Activated effector memory CD4-positive, alpha-beta T cell treated with anti-CD3 and anti-CD28 coated beads, Interleukin-2, amount 50 U/mL, for 16 hours (primary cell): ENCODE measurements around the gene IGLON5.

Experiments used
- DNase-seq: peaks from one replicate; pipeline ENCODE4 v3.0.0-alpha.2; 2020

The IGLON5 gene

DNA sequence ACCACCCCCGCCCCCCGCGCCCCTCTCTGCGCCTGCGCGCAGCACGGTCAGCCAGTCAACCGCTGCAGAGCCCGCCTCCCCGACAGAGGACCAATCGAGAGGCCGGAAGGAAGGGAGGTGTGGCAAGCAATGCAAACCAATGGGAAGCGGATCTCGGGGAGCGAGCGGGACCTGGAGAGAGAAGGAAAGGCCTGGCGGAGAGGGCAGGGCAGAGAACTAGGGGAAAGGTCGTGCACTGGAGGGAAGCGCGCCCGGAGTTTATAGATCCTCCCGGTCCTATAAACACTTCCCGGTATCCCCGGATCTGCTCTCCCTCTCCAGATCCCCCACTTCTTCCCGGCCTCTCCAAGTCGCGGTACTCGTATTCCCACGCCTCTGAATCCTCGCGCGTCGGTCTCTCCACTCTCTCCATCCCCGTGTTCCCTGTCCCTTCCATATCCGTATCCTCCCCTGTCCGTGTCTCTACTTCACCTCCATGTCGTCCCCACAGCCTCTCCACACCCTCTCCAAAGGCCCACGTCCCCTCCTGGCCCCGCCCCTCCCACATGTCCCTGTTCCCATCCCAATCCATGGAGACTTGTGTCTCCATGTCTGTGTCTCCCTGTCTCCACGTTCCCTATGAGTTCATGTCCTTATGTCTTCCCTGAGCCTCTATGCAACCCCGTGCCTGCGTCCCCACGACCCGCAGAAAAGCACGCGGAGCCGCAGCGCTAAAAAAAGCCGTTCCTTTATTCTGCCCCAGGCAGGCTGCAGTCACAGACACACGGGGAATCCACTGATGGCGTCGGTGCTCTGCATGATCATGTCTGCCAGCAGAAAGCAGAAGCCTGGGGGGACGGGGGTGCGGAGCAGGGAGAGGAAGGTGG lies 55.2 kb downstream of the IGLON5 start:
- DNase-seq: peak; percentile 97

DNA sequence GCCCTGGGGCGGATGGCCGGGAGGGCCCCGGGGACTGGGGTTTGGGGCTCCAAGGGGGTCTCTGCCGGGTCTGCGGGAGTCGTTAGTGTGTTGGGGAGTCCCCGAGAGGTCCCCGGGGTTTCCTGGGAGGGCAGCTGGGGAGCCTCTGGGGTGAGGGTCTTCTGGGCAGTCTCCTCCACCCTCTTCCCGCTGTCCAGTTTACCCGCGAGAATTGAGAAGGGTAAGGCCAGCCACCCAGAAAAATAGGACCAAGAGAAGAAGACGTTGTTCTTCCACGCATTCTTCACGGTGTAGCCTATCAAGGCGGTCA lies 55.8 kb downstream of the IGLON5 start:
- DNase-seq: peak; percentile 73

DNA sequence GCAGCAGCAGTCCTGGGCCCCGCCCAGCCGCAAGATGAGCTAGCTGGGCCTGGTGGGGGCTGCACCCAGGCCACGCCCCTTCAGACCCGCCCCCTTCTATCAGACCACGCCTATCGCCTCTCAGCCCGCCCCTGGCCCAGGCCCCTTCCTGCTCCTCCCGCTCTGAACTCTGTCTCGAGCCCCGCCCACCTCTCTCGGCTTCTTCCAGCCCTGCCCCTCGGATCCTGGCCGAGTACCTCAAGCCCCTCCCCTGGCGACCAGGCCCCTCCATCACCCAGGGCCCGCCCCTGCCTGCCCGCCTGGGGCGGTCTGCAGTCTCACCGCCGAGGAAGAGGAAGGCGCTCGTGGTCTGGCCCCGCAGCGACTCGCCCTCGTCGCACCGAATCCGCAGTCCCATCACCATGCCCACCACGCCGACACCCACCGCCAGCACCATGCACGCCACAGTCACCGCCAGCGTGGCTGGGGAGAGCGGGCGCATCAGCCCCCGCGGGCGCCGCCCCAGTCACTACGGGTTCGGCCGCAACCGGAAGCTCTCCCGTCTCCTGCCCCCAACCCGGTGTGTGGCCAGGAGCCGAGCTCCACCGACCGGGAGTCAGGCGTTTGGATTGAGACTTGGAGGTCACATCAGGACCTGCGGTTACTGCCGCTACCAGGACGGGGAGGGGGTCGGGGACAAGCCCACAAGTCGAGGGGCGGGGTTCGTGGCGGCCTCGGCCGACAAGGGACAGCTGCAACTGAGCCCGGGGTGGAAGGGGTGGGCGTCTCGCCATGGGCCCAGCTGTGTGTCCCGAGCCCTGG lies 56.3 kb downstream of the IGLON5 start:
- peak; percentile 98 for DNase-seq

DNA sequence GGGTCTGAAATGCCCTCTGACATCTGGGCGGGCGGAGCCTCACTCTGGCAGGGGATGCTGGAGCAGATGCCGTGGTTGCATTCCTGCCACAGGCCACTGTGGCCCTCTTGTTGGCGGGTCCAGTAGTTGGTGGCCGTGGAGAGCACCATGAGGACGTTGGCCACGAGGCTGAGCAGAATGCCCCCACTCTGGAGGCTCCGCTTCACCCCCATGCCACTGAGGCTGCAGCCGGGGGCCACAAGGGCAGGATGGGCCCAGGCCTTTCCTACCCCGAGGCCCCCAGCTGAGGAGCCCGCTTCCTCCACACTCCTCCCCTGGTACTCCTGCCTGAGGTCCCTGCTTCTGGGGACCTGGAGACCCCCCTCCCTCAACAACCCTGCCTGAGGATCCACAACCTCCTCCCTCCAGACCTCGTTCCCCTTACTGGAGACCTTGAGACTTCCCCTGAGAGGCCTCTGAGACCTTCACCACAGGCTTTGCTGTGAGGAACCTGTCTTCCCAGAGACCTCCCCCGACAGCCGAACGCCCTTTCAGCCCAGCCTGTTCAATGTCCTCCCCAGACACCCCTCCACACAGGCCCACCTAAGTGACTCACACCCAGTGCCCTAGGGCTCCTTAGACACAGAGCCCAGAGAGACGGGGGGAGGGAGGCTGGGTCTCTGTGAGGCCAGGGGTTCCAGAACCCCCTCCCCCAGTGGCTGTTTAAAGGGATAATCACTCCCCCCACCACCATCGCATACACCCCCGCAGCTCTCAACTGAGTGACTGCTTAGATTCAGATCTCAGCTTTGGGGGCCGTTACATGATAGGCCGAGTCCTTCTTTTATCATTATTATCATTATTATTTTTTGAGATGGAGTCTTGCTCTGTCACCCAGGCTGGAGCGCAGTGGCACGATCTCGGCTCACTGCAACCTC lies 57.2 kb downstream of the IGLON5 start, which contains the start of gene CLDND2:
Gene CLDND2, minus strand, starts transcription at position 638 of the 917 bp plus-strand sequence. Its CDS starts 426 bp downstream, at position 212.
- no peak for DNase-seq

DNA sequence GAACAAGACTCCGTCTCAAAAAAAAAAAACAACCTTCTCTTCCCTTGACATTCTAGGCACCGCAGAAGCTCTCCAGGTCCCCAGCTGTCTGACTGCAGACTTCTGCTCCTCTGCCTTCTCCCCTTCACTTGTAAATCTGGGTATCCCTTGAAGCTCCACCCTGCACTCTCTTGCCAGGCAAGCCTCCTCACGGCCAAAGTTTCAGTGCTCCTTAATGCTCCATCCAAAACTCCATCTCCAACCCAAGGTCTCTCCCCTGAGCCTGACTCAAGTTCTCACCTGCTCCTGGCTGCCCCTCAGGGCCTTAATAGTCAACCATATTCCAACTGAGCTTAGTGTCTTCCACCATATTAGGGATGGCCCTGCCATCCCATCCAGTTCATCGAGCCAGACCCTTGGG lies 58.8 kb downstream of the IGLON5 start:
- DNase-seq: no peak

DNA sequence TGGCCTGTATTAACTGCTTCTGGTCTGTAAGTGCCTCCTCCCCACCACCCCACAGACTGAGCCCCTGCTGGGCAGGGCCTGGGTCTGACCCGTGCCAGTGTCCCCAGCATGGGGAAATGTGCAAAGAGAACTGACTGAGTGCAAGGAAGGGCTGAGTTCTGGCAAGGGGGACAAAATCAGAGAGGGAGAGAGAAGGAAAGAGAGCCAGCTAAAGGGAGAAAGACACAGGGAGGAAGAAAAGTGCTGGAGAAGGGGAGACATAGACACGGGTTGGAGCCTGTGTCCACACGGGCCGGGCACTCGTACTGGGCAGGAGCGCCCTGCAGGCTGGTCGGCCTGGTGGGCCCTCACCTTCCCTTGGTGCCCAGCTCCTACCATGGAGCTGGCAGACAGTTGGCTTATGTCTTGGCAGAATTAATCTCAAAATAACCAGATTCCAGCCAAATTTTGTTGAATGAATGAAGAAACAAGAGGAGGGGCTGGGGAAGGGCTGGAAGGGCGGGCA lies 59.8 kb downstream of the IGLON5 start:
- no peak for DNase-seq

DNA sequence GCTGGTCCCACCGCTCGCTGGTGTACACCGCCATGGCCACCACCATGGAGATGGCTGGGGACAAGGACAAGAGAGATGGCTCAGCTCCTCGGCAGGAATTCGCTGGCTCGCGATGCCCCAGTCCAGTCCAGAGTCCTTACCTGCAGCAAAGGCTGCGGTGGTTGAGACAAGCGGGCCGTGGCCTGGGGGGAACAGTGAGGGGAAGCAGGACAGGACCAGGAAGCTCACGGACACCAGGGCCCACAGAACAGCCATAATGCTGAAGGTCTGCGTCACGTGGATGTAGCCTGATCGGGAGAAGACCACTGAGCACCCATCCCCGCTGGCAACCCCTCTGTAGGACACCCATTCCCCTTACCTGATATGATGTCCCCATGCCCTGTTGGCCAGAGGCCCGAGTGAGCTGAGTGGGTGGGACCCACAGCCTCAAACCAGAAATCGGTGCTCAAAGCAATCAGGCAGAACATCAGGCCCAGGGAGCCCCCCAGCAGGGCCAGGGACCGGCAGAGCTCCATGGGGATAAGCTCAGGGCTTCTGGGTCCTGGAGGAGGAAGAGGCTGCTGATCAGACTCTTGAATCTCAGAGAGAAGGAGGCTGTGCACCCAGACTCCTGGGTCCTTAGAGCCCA lies 60.7 kb downstream of the IGLON5 start:
- DNase-seq: no peak

DNA sequence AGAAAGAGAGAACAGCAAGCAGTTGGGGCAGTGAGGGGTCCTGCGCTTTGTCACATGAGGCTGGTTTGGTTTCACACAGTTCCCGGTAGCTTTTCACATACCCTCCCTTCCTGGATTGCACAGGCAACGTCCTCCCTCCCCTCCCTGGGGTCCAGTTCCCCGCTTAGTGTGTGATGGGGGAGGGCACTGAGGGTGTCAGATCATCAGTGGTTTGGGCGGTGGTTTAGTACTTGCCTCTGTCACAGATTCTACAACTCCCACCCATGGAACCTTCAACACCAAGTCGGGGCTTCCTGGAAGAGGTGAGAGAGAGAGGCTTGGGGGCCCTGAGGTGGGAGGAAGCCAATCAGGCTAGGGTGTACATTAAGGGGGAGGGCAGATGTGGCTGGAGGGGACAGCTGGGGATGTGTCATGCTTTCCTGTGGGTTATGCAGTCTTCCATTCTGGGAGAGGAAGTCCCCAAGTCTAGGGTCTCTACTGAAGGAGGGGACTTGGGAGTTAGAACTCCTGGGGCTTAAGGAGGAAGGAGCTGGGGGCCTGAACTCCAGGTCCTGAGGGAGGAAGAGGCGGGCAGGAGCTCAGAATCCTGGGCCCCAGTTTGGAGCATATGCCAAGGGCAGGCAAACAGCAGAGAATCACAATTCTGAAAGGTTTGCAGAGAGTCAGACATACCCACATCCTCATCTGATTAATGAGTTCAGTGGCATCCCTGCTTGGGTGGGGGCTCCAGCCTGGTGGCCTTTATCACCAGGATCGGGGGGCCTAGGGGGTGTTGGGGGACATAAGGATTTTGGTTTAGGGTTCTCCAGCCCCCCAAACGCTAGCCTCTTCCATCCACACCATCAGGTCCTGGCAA lies 61.4 kb downstream of the IGLON5 start, which contains the start of gene NKG7:
Gene NKG7, minus strand, starts transcription at position 6 of the 856 bp plus-strand sequence. CDS start 119 bp downstream, outside the sequence.
- DNase-seq: peak; percentile 87

DNA sequence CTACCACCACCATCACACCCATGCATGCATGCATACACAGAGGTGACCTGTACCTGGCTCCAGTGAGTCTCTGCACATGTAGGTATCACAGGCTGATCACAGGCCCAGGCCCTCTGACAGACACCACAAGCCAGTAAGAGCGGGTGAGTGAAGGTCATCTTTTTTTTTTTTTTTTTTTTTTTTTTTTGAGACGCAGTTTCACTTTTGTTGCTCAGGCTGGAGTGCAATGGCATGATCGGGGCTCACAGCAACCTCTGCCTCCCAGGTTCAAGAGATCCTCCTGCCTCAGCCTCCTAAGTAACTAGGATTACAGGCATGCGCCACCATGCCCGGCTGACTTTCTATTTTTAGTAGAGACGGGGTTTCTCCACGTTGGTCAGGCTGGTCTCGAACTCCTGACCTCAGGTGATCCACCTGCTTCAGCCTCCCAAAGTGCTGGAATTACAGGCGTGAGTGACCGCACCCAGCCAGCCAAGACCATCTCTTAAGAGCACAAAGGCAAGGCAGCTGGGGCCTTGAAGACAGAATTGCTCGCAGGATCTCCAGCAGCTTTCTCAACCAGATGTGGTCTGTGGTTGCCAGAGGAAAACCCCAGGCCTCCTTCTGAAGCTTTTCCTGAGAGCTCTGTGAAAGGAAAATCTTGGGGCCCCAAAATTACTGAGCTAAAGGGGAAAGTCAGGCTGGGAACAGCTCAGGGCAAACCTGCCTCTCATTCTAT lies 64.2 kb downstream of the IGLON5 start:
- DNase-seq: no peak

DNA sequence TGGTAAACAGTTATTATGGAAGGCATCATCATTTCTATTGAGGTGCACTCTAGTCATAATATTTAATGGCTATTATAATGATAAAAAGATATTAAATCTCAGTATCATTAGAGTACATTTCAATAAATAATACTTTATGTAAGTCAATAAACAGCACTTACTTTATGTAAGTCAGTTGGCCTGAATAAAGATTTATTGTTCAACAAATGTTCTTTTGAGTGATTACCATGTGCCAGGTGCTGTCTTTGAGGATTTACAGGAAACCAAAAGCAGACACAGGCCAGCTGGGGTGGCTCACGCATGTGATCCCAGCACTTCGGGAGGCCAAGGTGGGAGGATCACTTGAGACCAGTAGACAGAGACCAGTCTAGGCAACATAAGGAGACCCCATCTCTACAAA lies 66.0 kb downstream of the IGLON5 start:
- no peak for DNase-seq

DNA sequence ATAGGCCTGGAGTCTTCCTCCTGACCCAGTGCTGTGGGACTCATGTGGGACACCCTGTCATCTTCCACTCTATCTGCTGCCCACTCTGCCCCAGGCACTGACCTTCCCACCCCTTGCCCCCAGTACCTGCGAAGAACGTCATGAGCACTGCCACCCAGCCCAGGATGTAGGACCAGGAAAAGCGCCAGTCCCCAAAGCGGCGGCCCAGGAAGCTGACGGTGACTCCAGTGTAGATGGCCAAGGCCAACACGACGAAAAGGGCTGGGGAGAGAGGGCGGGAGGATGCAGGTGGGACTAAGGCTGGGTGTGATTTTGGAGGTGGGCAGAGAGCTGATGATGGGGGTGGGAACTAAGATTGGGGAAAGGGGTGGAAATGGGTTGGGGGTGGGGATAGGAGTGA lies 68.9 kb downstream of the IGLON5 start:
- no peak for DNase-seq
